ENCODE measurements around the gene ACAA1. TPM values are rescaled to one million over a fixed set of nuclear protein-coding genes. Genes with fewer than 3 reads are reported as not detected.

ACAA1 gene
- total and polyA plus RNA-seq, 2 of the 13 experiments (the other 11 are each of a cell fraction or from before 2014, with no cell fraction given), result 60.8 to 188 TPM

- DNase-seq (ENCODE audit: low spot score), result no peak
- no TSS peak for BruUV-seq (replicated peaks)
- in situ Hi-C loops (cut with HindIII; ENCODE audit: extremely low pct_ligation_motif_present, low pct_unique_long_range_greater_than_20kb), result no loop called here
- CTCF ChIA-PET (ENCODE audit: low intra/inter-chr PET ratio, low total read pairs), result no interaction called here
- H4K20me1 ChIP-seq (ENCODE audit: insufficient read depth, low read length), result peaks cover 13% of the 10 kb centered on the region
- FAIRE-seq, result no peak
- H3K27me3 ChIP-seq (ENCODE audit: control insufficient read depth in 1 of 2, insufficient read depth in 2 of 2, low read length in 2 of 2), result no peaks in the 10 kb centered on the region; a peak in 1 of 5 replicates
- no peak overlapping the region for H2AFZ ChIP-seq (ENCODE audit: low read length)
- H3K4me1 ChIP-seq (ENCODE audit: insufficient read depth, low read length), result peaks cover 44% of the 10 kb centered on the region
- POLR2A ChIA-PET, result interaction anchor here (0.6 to 5.1 kb wide), 16 partner anchors 12 to 332 kb away, joined by 3 to 179 read pairs (median 4); partner anchors contain the start of genes ACAA1, ACVR2B, EXOG and MYD88
- intact Hi-C loops (cut with micrococcal nuclease; ENCODE audit: unreplicated experiment), result loop anchor here (2.0 kb wide), 1 partner anchor 25 kb away; the partner anchor contains the start of gene MYD88
- H3K4me3 ChIP-seq (replicated peaks in 1 of 3; ENCODE audit: insufficient read depth in 1 of 3, low read depth in 2 of 3, low read length in 3 of 3), result peak overlapping the region; percentile 86 to 97 (median 90)
- H3K36me3 ChIP-seq (replicated peaks in 1 of 2; ENCODE audit: control insufficient read depth in 1 of 2, insufficient read depth in 2 of 2, low read length in 2 of 2), result no peaks in the 10 kb centered on the region
- peak overlapping the region; percentile 96 for H3K27ac ChIP-seq (ENCODE audit: extremely low read length, insufficient read depth, low read length)
- WGBS (ENCODE audit: low lambda C conversion rate), result 64% methylated on average over 23 of the region's 24 CpGs
- peak overlapping the region; percentile 86 for H3K4me2 ChIP-seq (ENCODE audit: low read depth, low read length)
- peaks cover 33% of the 10 kb centered on the region for H3K79me2 ChIP-seq (ENCODE audit: insufficient read depth, low read length)
- peak overlapping the region; percentile 87 for H3K9ac ChIP-seq (ENCODE audit: insufficient read depth, low read depth, low read length)
- ATAC-seq, result no peak
- H3K9me3 ChIP-seq (ENCODE audit: low read length), result no peaks in the 10 kb centered on the region
- 0 out of 2 replicates have a peak, but pooled peaks have one; percentile 13 for TF ChIP-seq MZF1 (CRISPR knock-in tag; IDR thresholded peaks at IDR 0.05; ENCODE audit: borderline replicate concordance)
- peak; percentile 92 for TF ChIP-seq ZBTB38 (CRISPR knock-in tag; IDR thresholded peaks at IDR 0.05)
- TF ChIP-seq RNF219 (CRISPR knock-in tag; IDR thresholded peaks at IDR 0.05), result 0 out of 2 replicates have a peak, but pooled peaks have one; percentile 6
- TF ChIP-seq ZMYM3 (CRISPR knock-in tag; IDR thresholded peaks at IDR 0.05), result peak; percentile 8; the same call in 1 of the 2 replicates
- TF ChIP-seq ZBTB39 (CRISPR knock-in tag; IDR thresholded peaks at IDR 0.05), result no peak
- no peak for TF ChIP-seq GABPA (IDR thresholded peaks at IDR 0.05; ENCODE audit: low read depth, low read length)
- no peak for TF ChIP-seq GABPA (CRISPR knock-in tag; IDR thresholded peaks at IDR 0.05; ENCODE audit: low read depth)
- TF ChIP-seq ZNF383 (CRISPR knock-in tag; IDR thresholded peaks at IDR 0.05; ENCODE audit: borderline replicate concordance), result no peak
- TF ChIP-seq ZSCAN5A (CRISPR knock-in tag; IDR thresholded peaks at IDR 0.05; ENCODE audit: borderline replicate concordance), result no peak
- no peak for TF ChIP-seq ETV5 (CRISPR knock-in tag; IDR thresholded peaks at IDR 0.05; ENCODE audit: borderline replicate concordance)
- no peak for TF ChIP-seq ZMAT5 (CRISPR knock-in tag; IDR thresholded peaks at IDR 0.05; ENCODE audit: borderline replicate concordance, low read depth)
- no peak for TF ChIP-seq TARDBP (CRISPR knock-in tag; IDR thresholded peaks at IDR 0.05)
- no peak for TF ChIP-seq MTF2 (CRISPR knock-in tag; IDR thresholded peaks at IDR 0.05; ENCODE audit: borderline replicate concordance)
- TF ChIP-seq ZNF597 (CRISPR knock-in tag; IDR thresholded peaks at IDR 0.05), result no peak
Measured at GRCh38 chr3:38163841-38164642, 27.1 kb upstream of the ACAA1 start.
